Activated naive CD8-positive, alpha-beta T cell (primary cell): ENCODE data around the gene STK32C.
"Not testable (repeated sequence)": the region's sequence is repeated elsewhere in the genome, so short reads cannot be mapped to it uniquely, and the experiment has no call there.

Source experiments
- H3K27ac Mint-ChIP-seq: one replicate; pipeline ENCODE4 v1.8.0; 2021; ENCODE audit warnings: mixed read lengths
- H3K27me3 Mint-ChIP-seq: one replicate; pipeline ENCODE4 v1.8.0; 2021; ENCODE audit warnings: mixed read lengths
- H3K36me3 Mint-ChIP-seq: one replicate; pipeline ENCODE4 v1.8.0; 2021; ENCODE audit warnings: mixed read lengths
- H3K4me1 Mint-ChIP-seq: one replicate; pipeline ENCODE4 v1.8.0; 2021; ENCODE audit warnings: low read depth, mixed read lengths
- H3K4me3 Mint-ChIP-seq: one replicate; pipeline ENCODE4 v1.8.0; 2021; ENCODE audit warnings: mild to moderate bottlenecking, mixed read lengths
- H3K9me3 Mint-ChIP-seq: one replicate; pipeline ENCODE4 v1.8.0; 2021; ENCODE audit warnings: low read depth, mixed read lengths

STK32C gene

DNA sequence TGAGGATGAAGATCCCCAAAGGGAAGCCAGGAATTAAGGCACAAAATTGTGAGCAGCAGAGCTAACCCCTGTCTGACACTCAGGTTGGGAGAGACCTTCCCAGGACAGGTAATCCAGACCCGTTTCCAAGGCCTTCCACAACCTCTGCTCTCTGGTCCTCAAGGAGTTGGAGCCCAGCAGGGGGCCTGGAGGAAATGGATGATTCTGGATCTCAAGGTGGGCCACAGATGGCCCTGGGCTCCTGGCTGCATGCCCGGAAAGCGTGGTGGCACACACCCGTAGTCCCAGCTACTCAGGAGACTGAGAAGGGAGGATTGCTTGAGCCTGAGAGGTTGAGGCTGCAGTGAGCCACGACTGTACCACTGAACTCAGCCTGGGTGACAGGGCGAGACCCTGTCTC is 78.7 kb downstream of the STK32C start:
- H3K9me3 Mint-ChIP-seq = no peaks in the 10 kb centered on the region
- no peak overlapping the region for H3K4me3 Mint-ChIP-seq
- H3K36me3 Mint-ChIP-seq = peaks cover 5% of the 10 kb centered on the region
- H3K4me1 Mint-ChIP-seq = peaks cover 26% of the 10 kb centered on the region
- H3K27ac Mint-ChIP-seq = no peak overlapping the region
- no peaks in the 10 kb centered on the region for H3K27me3 Mint-ChIP-seq

DNA sequence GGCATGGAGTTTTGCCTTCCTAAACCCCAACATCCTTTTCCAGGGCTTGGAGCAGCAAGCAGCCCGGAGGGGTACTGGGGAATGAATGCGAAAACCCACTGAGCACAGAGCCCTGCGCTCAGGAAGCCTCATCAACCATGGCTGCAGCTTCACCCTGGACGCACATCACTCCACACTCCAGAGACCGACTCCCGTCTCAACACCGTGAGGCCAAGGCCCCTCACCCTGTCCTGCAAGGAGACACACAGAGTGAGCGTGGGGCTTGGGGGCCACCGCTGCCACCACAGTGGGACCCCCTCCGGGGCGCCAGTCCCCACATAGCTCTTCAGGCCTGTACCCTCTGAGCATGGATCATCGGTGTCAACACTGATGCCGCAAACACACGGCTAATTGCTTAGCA is 79.1 kb downstream of the STK32C start:
- peaks cover 5% of the 10 kb centered on the region for H3K36me3 Mint-ChIP-seq
- H3K27ac Mint-ChIP-seq = no peak overlapping the region
- no peaks in the 10 kb centered on the region for H3K27me3 Mint-ChIP-seq
- H3K9me3 Mint-ChIP-seq = no peaks in the 10 kb centered on the region
- H3K4me3 Mint-ChIP-seq = no peak overlapping the region
- H3K4me1 Mint-ChIP-seq = peaks cover 26% of the 10 kb centered on the region

GRCh38 chr10:132227851-132228390 is 79.8 kb downstream of the STK32C start:
- H3K4me3 Mint-ChIP-seq = no peak overlapping the region
- peaks cover 5% of the 10 kb centered on the region for H3K36me3 Mint-ChIP-seq
- H3K4me1 Mint-ChIP-seq = peaks cover 25% of the 10 kb centered on the region
- H3K27me3 Mint-ChIP-seq = no peaks in the 10 kb centered on the region
- H3K9me3 Mint-ChIP-seq = no peaks in the 10 kb centered on the region
- H3K27ac Mint-ChIP-seq = no peak overlapping the region

DNA sequence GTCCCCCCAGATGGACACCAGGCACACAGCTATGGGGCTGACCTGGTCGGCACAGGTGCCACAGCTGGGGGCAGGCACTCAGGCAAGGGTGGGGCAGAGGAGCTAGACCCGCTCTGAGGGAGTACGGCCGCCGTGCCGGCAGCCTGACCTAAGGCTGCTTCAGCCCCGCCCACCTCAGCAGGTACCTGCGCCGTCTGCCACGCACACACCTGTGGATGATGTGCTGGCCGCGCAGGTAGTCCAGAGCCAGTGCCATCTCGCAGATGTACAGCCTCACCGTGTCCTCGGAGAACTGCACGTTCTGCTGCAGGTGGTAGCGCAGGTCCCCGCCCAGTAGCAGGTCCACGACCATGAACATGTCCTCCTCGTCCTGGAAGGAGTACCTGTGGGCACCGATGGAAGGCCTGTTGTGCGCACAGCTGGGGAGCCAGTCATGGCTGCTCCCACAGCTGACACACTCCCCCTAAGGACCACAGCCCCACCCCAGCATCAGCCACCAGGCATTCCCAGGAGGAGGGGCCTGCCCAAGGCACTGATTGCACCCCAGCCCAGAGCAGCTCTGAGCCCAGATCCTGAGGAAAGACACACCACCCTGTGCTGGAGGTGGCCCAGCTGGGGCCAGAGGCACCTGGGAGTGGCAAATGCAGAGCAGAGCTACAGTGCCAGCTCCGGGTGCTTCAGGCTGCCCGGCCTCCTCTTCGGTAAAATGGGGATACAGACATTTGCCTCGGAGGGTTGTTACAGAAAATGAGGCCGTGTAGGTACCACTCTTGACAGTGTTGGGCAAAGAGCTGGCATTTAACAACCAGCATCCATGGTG is 81.0 kb downstream of the STK32C start:
- H3K36me3 Mint-ChIP-seq = peaks cover 5% of the 10 kb centered on the region
- H3K27ac Mint-ChIP-seq = no peak overlapping the region
- H3K4me3 Mint-ChIP-seq = no peak overlapping the region
- peaks cover 16% of the 10 kb centered on the region for H3K4me1 Mint-ChIP-seq
- no peaks in the 10 kb centered on the region for H3K9me3 Mint-ChIP-seq
- no peaks in the 10 kb centered on the region for H3K27me3 Mint-ChIP-seq

- no peak overlapping the region for H3K4me3 Mint-ChIP-seq
- H3K27me3 Mint-ChIP-seq = no peaks in the 10 kb centered on the region
- no peaks in the 10 kb centered on the region for H3K9me3 Mint-ChIP-seq
- H3K27ac Mint-ChIP-seq = no peak overlapping the region
- H3K4me1 Mint-ChIP-seq = peaks cover 9% of the 10 kb centered on the region
- peaks cover 5% of the 10 kb centered on the region for H3K36me3 Mint-ChIP-seq
Measured at GRCh38 chr10:132225849-132226205, 81.9 kb downstream of the STK32C start.

DNA sequence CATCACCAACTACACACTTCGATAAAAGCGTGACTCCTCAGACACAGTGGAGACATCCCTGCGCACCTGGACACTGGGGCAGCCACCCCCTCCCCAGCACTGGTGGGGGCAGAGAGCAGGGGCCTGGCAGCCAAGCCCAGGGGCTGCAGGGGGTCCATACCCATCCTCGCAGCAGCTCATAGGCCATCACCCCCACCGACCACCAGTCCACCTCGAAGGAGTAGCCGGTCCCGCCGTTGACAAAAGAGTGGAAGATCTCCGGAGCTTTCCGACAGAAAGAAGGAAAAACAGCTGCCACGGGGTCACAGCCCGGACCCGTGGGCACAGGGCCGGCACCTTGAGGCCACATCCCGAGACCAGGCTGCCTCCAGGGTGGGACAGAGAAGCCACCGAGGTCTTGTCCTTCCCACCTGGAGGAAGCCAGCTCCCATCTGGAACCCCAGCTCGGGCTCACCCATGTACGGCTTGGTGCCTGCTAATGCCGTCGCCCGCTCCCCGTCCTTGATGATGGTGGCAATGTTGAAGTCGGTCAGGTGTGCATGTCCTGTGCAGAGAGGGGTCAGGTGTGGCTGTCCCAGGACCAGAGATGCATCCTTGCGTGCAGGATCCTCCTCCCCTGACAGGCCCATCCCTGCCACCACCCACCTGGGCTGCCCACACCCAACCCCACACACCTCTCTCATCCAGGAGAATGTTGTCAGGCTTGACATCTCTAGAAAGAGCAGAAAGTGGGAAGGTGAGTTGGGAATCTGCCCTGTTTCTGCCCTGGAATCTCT is 82.5 kb downstream of the STK32C start:
- H3K4me1 Mint-ChIP-seq = peaks cover 6% of the 10 kb centered on the region
- H3K4me3 Mint-ChIP-seq = no peak overlapping the region
- H3K36me3 Mint-ChIP-seq = peaks cover 5% of the 10 kb centered on the region
- H3K9me3 Mint-ChIP-seq = no peaks in the 10 kb centered on the region
- no peaks in the 10 kb centered on the region for H3K27me3 Mint-ChIP-seq
- H3K27ac Mint-ChIP-seq = no peak overlapping the region

GRCh38 chr10:132224343-132225072 is 83.2 kb downstream of the STK32C start:
- H3K27me3 Mint-ChIP-seq = no peaks in the 10 kb centered on the region
- no peaks in the 10 kb centered on the region for H3K9me3 Mint-ChIP-seq
- H3K4me3 Mint-ChIP-seq = no peak overlapping the region
- H3K36me3 Mint-ChIP-seq = peaks cover 5% of the 10 kb centered on the region
- peaks cover 2% of the 10 kb centered on the region for H3K4me1 Mint-ChIP-seq
- H3K27ac Mint-ChIP-seq = no peak overlapping the region

- Mint-ChIP-seq H3K27ac (no peak overlapping the region), H3K9me3 (peaks cover under 1% of the 10 kb centered on the region), H3K4me1 (no peaks in the 10 kb centered on the region), H3K27me3 (no peaks in the 10 kb centered on the region), H3K4me3 (no peak overlapping the region), H3K36me3 (peaks cover 5% of the 10 kb centered on the region)
Measured at GRCh38 chr10:132223611-132224342, 84.0 kb downstream of the STK32C start.

DNA sequence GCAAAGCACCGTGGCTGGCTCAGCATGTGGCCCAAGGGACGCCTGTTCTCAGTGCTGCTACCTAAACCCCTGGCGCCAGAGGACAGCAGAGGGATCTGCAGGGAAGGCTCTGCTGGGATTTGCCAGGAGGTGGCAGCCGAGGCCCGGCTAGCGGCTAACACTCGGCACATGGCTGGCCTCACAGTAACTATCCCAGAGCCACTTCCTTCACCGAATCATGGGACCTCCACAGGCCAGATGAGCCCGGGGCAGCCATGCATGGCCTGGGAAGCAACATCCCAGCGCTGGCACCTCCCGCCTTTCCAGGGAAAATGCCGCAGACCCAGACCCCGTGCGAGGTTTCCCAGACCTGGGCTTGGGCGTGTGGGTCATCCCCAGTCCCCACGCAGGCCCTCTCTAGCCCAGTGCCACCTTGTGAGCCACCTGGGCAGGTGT is 84.6 kb downstream of the STK32C start:
- H3K27me3 Mint-ChIP-seq = no peaks in the 10 kb centered on the region
- H3K27ac Mint-ChIP-seq = no peak overlapping the region
- H3K36me3 Mint-ChIP-seq = peaks cover 10% of the 10 kb centered on the region
- peaks cover 3% of the 10 kb centered on the region for H3K9me3 Mint-ChIP-seq
- H3K4me1 Mint-ChIP-seq = no peaks in the 10 kb centered on the region
- no peak overlapping the region for H3K4me3 Mint-ChIP-seq

- H3K27ac Mint-ChIP-seq = no peak overlapping the region
- peaks cover 4% of the 10 kb centered on the region for H3K9me3 Mint-ChIP-seq
- no peak overlapping the region for H3K4me3 Mint-ChIP-seq
- no peaks in the 10 kb centered on the region for H3K4me1 Mint-ChIP-seq
- no peaks in the 10 kb centered on the region for H3K27me3 Mint-ChIP-seq
- peaks cover 10% of the 10 kb centered on the region for H3K36me3 Mint-ChIP-seq
Measured at GRCh38 chr10:132222726-132223125, 85.0 kb downstream of the STK32C start.

- not testable (repeated sequence) for H3K4me1 Mint-ChIP-seq, H3K27me3 Mint-ChIP-seq, H3K9me3 Mint-ChIP-seq, H3K27ac Mint-ChIP-seq, H3K4me3 Mint-ChIP-seq
- peaks cover 11% of the 10 kb centered on the region for H3K36me3 Mint-ChIP-seq
Measured at GRCh38 chr10:132220996-132221395, 86.8 kb downstream of the STK32C start.

- Mint-ChIP-seq H3K4me1 (no peaks in the 10 kb centered on the region), H3K36me3 (peaks cover 17% of the 10 kb centered on the region), H3K9me3 (peaks cover 12% of the 10 kb centered on the region), H3K27me3 (no peaks in the 10 kb centered on the region), H3K27ac (no peak overlapping the region), H3K4me3 (no peak overlapping the region)
Measured at GRCh38 chr10:132220061-132220460, 87.7 kb downstream of the STK32C start.

DNA sequence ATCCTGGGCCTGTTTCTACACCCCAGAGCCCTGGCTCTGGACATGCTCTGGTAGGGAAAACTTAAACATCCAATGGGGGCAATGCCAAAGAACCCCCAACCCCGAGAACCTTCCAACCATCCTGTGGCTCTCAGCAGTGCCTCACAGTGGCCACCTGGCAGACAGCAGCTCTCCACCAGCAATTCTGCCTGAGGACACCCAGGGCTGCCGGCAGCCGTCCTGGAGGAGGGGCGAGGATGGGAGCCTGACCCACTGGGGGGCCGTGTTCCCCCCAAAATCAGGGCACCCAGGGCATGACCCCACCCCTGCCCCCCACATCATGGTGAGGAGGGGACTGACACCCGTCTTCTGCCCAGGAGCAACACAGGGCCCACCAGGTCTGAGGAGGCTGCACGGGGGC is 88.3 kb downstream of the STK32C start:
- no peaks in the 10 kb centered on the region for H3K27me3 Mint-ChIP-seq
- no peak overlapping the region for H3K4me3 Mint-ChIP-seq
- H3K27ac Mint-ChIP-seq = no peak overlapping the region
- H3K4me1 Mint-ChIP-seq = no peaks in the 10 kb centered on the region
- H3K9me3 Mint-ChIP-seq = peaks cover 15% of the 10 kb centered on the region
- peaks cover 19% of the 10 kb centered on the region for H3K36me3 Mint-ChIP-seq

GRCh38 chr10:132216441-132216840 is 91.3 kb downstream of the STK32C start:
- not testable (repeated sequence) for H3K27ac Mint-ChIP-seq, H3K4me1 Mint-ChIP-seq, H3K4me3 Mint-ChIP-seq, H3K27me3 Mint-ChIP-seq
- Mint-ChIP-seq H3K9me3 (peaks cover 25% of the 10 kb centered on the region), H3K36me3 (peaks cover 35% of the 10 kb centered on the region)
